ENCODE results near the gene CPEB1. TPM values are rescaled to one million over a fixed set of nuclear protein-coding genes. Genes with fewer than 3 reads are reported as not detected.

CPEB1 gene
- total RNA-seq, 1 experiment from 2014 or later, result 1.0 TPM

GRCh38 chr15:82580713-82581112 lies 66.5 kb downstream of the CPEB1 start:
- no peak overlapping the region for H3T11ph ChIP-seq (ENCODE audit: low read length)
- H3K4me2 ChIP-seq (ENCODE audit: insufficient read depth, insufficient read length, low read length), result no peak overlapping the region
- Mint-ChIP-seq H3K27ac (no peak overlapping the region), H3K4me1 (peaks cover 7 to 9% of the 10 kb centered on the region in 2 experiments), H3K36me3 (ENCODE audit: insufficient read depth in 1 of 3, low read depth in 3 of 3) (no peaks in the 10 kb centered on the region), H3K9me3 (no peaks in the 10 kb centered on the region), H3K4me3 (no peak overlapping the region), H3K27me3 (ENCODE audit: low read depth) (no peaks in the 10 kb centered on the region; the same call in 1 of the 2 replicates)
- no peak overlapping the region for H3K23ac ChIP-seq (ENCODE audit: insufficient read length, low read depth, low read length)
- H3K14ac ChIP-seq (ENCODE audit: insufficient read depth, low read length), result no peak overlapping the region
- no peak overlapping the region for H3K4ac ChIP-seq (ENCODE audit: low read depth, low read length)
- H3K27me3 ChIP-seq (ENCODE audit: insufficient read depth, low read length), result no peaks in the 10 kb centered on the region
- no peak overlapping the region for H2BK120ac ChIP-seq (ENCODE audit: low read depth, low read length, poor library complexity, severe bottlenecking)
- H2BK5ac ChIP-seq (ENCODE audit: insufficient read length, low read length), result no peak overlapping the region
- H3K79me1 ChIP-seq (ENCODE audit: insufficient read depth, low read depth, low read length, poor library complexity, severe bottlenecking), result no peaks in the 10 kb centered on the region
- no peak overlapping the region for H4K5ac ChIP-seq (ENCODE audit: insufficient read length, low read depth, low read length)
- H4K91ac ChIP-seq (ENCODE audit: insufficient read length, low read depth, low read length), result no peak overlapping the region
- H4K8ac ChIP-seq (replicated peaks; ENCODE audit: insufficient read length, low read depth, low read length), result no peak overlapping the region
- no peak overlapping the region for H3K56ac ChIP-seq (ENCODE audit: insufficient read length, low read depth, low read length)
- no peak overlapping the region for H3K18ac ChIP-seq (ENCODE audit: insufficient read length, low read depth, low read length)
- H2AFZ ChIP-seq (ENCODE audit: low read length), result no peak overlapping the region
- no peak overlapping the region for H3K9ac ChIP-seq (ENCODE audit: extremely low read depth, insufficient read length, low read length)
- H2BK20ac ChIP-seq (ENCODE audit: low read depth, low read length, poor library complexity, severe bottlenecking), result no peak overlapping the region
- TF ChIP-seq, protein P1, sequence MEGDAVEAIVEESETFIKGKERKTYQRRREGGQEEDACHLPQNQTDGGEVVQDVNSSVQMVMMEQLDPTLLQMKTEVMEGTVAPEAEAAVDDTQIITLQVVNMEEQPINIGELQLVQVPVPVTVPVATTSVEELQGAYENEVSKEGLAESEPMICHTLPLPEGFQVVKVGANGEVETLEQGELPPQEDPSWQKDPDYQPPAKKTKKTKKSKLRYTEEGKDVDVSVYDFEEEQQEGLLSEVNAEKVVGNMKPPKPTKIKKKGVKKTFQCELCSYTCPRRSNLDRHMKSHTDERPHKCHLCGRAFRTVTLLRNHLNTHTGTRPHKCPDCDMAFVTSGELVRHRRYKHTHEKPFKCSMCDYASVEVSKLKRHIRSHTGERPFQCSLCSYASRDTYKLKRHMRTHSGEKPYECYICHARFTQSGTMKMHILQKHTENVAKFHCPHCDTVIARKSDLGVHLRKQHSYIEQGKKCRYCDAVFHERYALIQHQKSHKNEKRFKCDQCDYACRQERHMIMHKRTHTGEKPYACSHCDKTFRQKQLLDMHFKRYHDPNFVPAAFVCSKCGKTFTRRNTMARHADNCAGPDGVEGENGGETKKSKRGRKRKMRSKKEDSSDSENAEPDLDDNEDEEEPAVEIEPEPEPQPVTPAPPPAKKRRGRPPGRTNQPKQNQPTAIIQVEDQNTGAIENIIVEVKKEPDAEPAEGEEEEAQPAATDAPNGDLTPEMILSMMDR (conservative IDR thresholded peaks at IDR 0.05), result no peak
- H2BK15ac ChIP-seq (ENCODE audit: low read depth, low read length), result no peak overlapping the region
- H2BK12ac ChIP-seq (ENCODE audit: insufficient read length, low read depth, low read length), result no peak overlapping the region
- no peak for DNase-seq
- no peaks in the 10 kb centered on the region for H3K9me3 ChIP-seq (ENCODE audit: control insufficient read depth, low read depth, low read length)
- H2AK5ac ChIP-seq (ENCODE audit: insufficient read length, low read length), result no peak overlapping the region
- no peaks in the 10 kb centered on the region for H4K20me1 ChIP-seq (ENCODE audit: control insufficient read depth, insufficient read depth, insufficient read length)
- H3K27ac ChIP-seq (ENCODE audit: insufficient read length, low read depth, low read length), result no peak overlapping the region
- peaks cover 3% of the 10 kb centered on the region; the same call in 1 of the 2 replicates for H3K4me1 ChIP-seq (ENCODE audit: insufficient read depth, low read length)
- H3K79me2 ChIP-seq (ENCODE audit: insufficient read depth, low read length), result no peaks in the 10 kb centered on the region
- no peaks in the 10 kb centered on the region for H3K23me2 ChIP-seq (ENCODE audit: insufficient read length, low read depth, low read length, poor library complexity, severe bottlenecking)
- no CpG with 5 or more reads among the region's 2 CpGs for WGBS (ENCODE audit: extremely low coverage, insufficient read length, low lambda C conversion rate)

Data from H9 (cell line).